NT2/D1 (cell line): ENCODE data around the gene SYNPO2L.

Source experiments
- DNase-seq: peaks from one replicate; pipeline ENCODE4 v3.0.0-alpha.2; 2011; ENCODE audit warnings: low read depth, low spot score
- H3K27me3 ChIP-seq: 2 replicates; pipeline ENCODE4 v1.6.0; 2011; ENCODE audit warnings: mild to moderate bottlenecking; ENCODE audit not compliant: insufficient read length, insufficient read depth
- H3K36me3 ChIP-seq: 2 replicates; pipeline ENCODE4 v1.6.1; 2011; ENCODE audit warnings: mild to moderate bottlenecking, low read length, mixed read lengths; ENCODE audit not compliant: insufficient read depth, insufficient read length
- H3K4me1 ChIP-seq: 2 replicates; pipeline ENCODE4 v1.5.1; 2011; ENCODE audit not compliant: insufficient read depth, insufficient read length
- H3K4me3 ChIP-seq: 2 replicates; pipeline ENCODE4 v1.5.1; 2011; ENCODE audit warnings: low read depth; ENCODE audit not compliant: insufficient read length
- H3K9ac ChIP-seq: 2 replicates; pipeline ENCODE4 v1.6.0; 2011; ENCODE audit warnings: low read depth; ENCODE audit not compliant: insufficient read length
- H3K9me3 ChIP-seq: 2 replicates; pipeline ENCODE4 v1.5.1; 2011; ENCODE audit warnings: mild to moderate bottlenecking, low read length; ENCODE audit not compliant: insufficient read depth
- SUZ12 ChIP-seq: IDR thresholded peaks from 2 replicates; pipeline ENCODE4 v1.6.1; 2011; ENCODE audit not compliant: insufficient read length, insufficient read depth; ENCODE audit errors: extremely low read depth
- YY1 ChIP-seq: IDR thresholded peaks from 2 replicates; pipeline ENCODE4 v1.6.1; 2011; ENCODE audit not compliant: insufficient read length, insufficient read depth
- ZNF274 ChIP-seq: IDR thresholded peaks from 2 replicates; pipeline ENCODE4 v1.6.1; 2011; ENCODE audit warnings: mild to moderate bottlenecking, low read depth, low read length

The SYNPO2L gene

DNA sequence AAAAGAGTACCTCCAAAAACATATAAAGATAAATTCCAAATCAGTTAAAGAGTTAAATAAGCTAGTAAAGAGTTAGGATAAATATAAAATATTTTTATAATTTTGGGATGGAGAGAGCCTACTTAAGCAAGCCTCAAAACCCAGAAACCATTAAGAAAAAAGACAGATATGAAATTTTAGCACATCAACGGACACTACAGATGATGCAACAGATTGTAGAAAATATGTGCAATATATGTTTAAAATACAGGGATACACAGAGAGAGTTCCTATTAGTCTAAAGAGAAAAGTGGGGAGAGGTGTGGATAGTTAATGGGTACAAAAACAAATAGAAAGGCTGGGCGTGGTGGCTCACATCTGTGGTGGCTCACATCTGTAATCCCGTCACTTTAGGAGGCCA is 41.1 kb downstream of the SYNPO2L start:
- no peak for DNase-seq
- Histone ChIP-seq H3K9ac (no peak overlapping the region), H3K27me3 (no peaks in the 10 kb centered on the region), H3K4me1 (no peaks in the 10 kb centered on the region), H3K4me3 (no peak overlapping the region), H3K36me3 (no peaks in the 10 kb centered on the region), H3K9me3 (no peaks in the 10 kb centered on the region)
- TF ChIP-seq ZNF274 (no peak), YY1 (no peak), SUZ12 (no peak)

GRCh38 chr10:73609116-73609515 is 46.7 kb downstream of the SYNPO2L start:
- DNase-seq: no peak
- H3K4me3 ChIP-seq: no peak overlapping the region
- H3K9ac ChIP-seq: no peak overlapping the region
- H3K27me3 ChIP-seq: no peaks in the 10 kb centered on the region
- no peaks in the 10 kb centered on the region for H3K9me3 ChIP-seq
- no peak for TF ChIP-seq YY1
- TF ChIP-seq ZNF274: no peak
- no peak for TF ChIP-seq SUZ12
- H3K36me3 ChIP-seq: no peaks in the 10 kb centered on the region
- no peaks in the 10 kb centered on the region for H3K4me1 ChIP-seq

DNA sequence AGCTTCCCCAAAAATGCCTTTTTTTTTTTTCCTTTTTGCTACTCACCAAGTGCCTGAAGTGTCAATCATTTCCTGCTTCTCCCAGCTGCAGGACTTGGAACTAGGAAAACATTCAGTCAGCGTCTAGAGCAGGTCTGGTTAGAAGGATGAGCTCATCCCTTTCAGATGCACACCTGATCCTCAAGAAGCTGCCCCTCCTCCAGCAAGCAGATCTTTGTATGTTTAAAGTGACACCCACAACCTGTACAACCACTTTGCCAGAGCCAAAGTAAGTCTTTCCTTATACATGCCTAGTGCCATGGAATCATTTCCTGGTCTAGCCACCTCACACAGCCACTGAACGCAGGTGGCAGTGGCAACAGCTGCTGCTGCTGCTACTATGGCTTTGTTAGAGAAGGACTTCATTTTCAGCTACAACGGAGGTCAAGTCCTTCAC is 54.3 kb downstream of the SYNPO2L start:
- Histone ChIP-seq H3K27me3 (no peaks in the 10 kb centered on the region), H3K4me3 (no peak overlapping the region), H3K4me1 (peaks cover 3% of the 10 kb centered on the region), H3K9me3 (no peaks in the 10 kb centered on the region), H3K9ac (no peak overlapping the region), H3K36me3 (no peaks in the 10 kb centered on the region)
- no peak for DNase-seq
- TF ChIP-seq ZNF274 (no peak), YY1 (no peak), SUZ12 (no peak)

- H3K4me3 ChIP-seq: no peak overlapping the region
- no peak overlapping the region for H3K9ac ChIP-seq
- H3K36me3 ChIP-seq: no peaks in the 10 kb centered on the region
- H3K27me3 ChIP-seq: no peaks in the 10 kb centered on the region
- H3K4me1 ChIP-seq: peaks cover 3% of the 10 kb centered on the region
- TF ChIP-seq SUZ12: no peak
- no peak for TF ChIP-seq YY1
- no peaks in the 10 kb centered on the region for H3K9me3 ChIP-seq
- no peak for DNase-seq
Observed at GRCh38 chr10:73597346-73597745, 58.5 kb downstream of the SYNPO2L start.
